GM19193 (cell line): Measurements from ENCODE around the gene NR6A1.

Source experiments
- POLR2A ChIP-seq: IDR thresholded peaks from 4 replicates; pipeline ENCODE4 v1.6.1; 2011; ENCODE audit not compliant: insufficient read depth, insufficient read length; ENCODE audit errors: extremely low read depth

Gene NR6A1

GRCh38 chr9:124771021-124771866 is at the start of gene NR6A1:
Gene NR6A1, minus strand, starts transcription at chr9:124771311.
- TF ChIP-seq POLR2A: peak; percentile 63

GRCh38 chr9:124818431-124819281 is 47.5 kb upstream of the NR6A1 start:
- no peak for TF ChIP-seq POLR2A

- no peak for TF ChIP-seq POLR2A
Measured at GRCh38 chr9:124815601-124816000, 44.5 kb upstream of the NR6A1 start.

- no peak for TF ChIP-seq POLR2A
Measured at GRCh38 chr9:124814164-124814535, 43.0 kb upstream of the NR6A1 start.

GRCh38 chr9:124813501-124814163 is 42.5 kb upstream of the NR6A1 start:
- no peak for TF ChIP-seq POLR2A

- no peak for TF ChIP-seq POLR2A
Measured at GRCh38 chr9:124813041-124813440, 41.9 kb upstream of the NR6A1 start.

- TF ChIP-seq POLR2A: no peak
Measured at GRCh38 chr9:124812441-124812876, 41.3 kb upstream of the NR6A1 start.

- TF ChIP-seq POLR2A: no peak
Measured at GRCh38 chr9:124810663-124811355, 39.7 kb upstream of the NR6A1 start.

GRCh38 chr9:124809741-124810500 is 38.8 kb upstream of the NR6A1 start:
- no peak for TF ChIP-seq POLR2A

GRCh38 chr9:124809211-124809610 is 38.1 kb upstream of the NR6A1 start:
- TF ChIP-seq POLR2A: no peak

- TF ChIP-seq POLR2A: no peak
Measured at GRCh38 chr9:124808246-124808956, 37.3 kb upstream of the NR6A1 start.

- TF ChIP-seq POLR2A: no peak
Measured at GRCh38 chr9:124805186-124805585, 34.1 kb upstream of the NR6A1 start.

- TF ChIP-seq POLR2A: no peak
Measured at GRCh38 chr9:124803911-124804310, 32.8 kb upstream of the NR6A1 start.
